ENCODE data around the gene SHROOM2.

Gene SHROOM2

GRCh38 chrX:9899640-9900111, 113.4 kb downstream of the SHROOM2 start:
- no peak overlapping the region for H3K4me3 ChIP-seq (ENCODE audit: low read length)
- no peaks in the 10 kb centered on the region for H3K27me3 ChIP-seq (ENCODE audit: control insufficient read depth, insufficient read depth, low read length)
- H3K9ac ChIP-seq (ENCODE audit: low read length) = no peak overlapping the region
- no peaks in the 10 kb centered on the region for H3K36me3 ChIP-seq (ENCODE audit: control insufficient read depth, insufficient read depth, low read length)
- H3K9me3 ChIP-seq (ENCODE audit: control insufficient read depth, low read length) = no peaks in the 10 kb centered on the region
- H3K4me1 ChIP-seq (ENCODE audit: control insufficient read depth, insufficient read depth, low read length) = no peaks in the 10 kb centered on the region

DNA sequence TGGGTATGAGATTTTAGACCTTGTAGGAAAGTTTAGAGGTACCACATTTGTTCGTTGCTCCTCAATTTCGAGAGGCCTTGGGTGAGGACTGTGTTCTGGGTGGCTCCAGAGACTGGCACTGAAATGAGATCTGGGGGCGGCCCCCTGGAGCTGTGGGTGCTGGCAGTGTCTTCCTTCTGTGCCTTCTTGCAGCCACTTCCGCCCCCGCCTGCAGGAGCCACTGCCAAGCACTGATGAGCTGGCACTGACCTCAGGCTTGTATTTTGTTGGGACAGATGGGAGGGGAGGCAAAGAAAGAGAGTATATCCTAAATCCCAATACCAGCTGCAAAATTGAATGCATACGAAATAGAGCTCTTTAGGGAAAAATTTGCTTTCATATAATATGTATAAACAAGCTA, 116.4 kb downstream of the SHROOM2 start:
- H3K4me1 ChIP-seq (ENCODE audit: control insufficient read depth, insufficient read depth, low read length) = no peaks in the 10 kb centered on the region
- H3K9ac ChIP-seq (ENCODE audit: low read length) = no peak overlapping the region
- H3K27me3 ChIP-seq (ENCODE audit: control insufficient read depth, insufficient read depth, low read length) = no peaks in the 10 kb centered on the region
- no peaks in the 10 kb centered on the region for H3K9me3 ChIP-seq (ENCODE audit: control insufficient read depth, low read length)
- no peaks in the 10 kb centered on the region for H3K36me3 ChIP-seq (ENCODE audit: control insufficient read depth, insufficient read depth, low read length)
- H3K4me3 ChIP-seq (ENCODE audit: low read length) = no peak overlapping the region

GRCh38 chrX:9903146-9903545, 116.9 kb downstream of the SHROOM2 start:
- Histone ChIP-seq H3K9ac (ENCODE audit: low read length) (no peak overlapping the region), H3K4me3 (ENCODE audit: low read length) (no peak overlapping the region), H3K27me3 (ENCODE audit: control insufficient read depth, insufficient read depth, low read length) (no peaks in the 10 kb centered on the region), H3K4me1 (ENCODE audit: control insufficient read depth, insufficient read depth, low read length) (no peaks in the 10 kb centered on the region), H3K36me3 (ENCODE audit: control insufficient read depth, insufficient read depth, low read length) (no peaks in the 10 kb centered on the region), H3K9me3 (ENCODE audit: control insufficient read depth, low read length) (no peaks in the 10 kb centered on the region)

GRCh38 chrX:9905288-9905687, 119.1 kb downstream of the SHROOM2 start:
- no peak overlapping the region for H3K4me3 ChIP-seq (ENCODE audit: low read length)
- H3K4me1 ChIP-seq (ENCODE audit: control insufficient read depth, insufficient read depth, low read length) = no peaks in the 10 kb centered on the region
- H3K9ac ChIP-seq (ENCODE audit: low read length) = no peak overlapping the region

DNA sequence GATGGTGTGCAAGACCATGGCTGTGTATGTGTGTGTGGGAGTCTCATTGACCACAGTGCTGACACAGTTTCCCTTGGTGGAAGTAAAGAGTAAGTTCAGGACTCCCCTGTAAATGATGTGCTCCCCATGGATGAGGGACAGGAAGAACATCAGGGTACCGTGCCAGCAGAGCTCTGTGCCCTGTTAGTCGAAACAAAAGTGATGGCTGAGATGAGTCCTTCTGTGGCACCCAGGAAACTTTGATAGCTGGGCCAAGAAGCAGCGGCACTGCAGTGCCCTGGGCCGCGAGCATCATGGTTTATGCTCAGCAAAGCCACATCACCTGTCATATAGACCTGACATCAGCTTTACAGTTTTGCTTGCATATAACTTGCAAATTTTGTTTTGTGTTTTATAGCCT, 119.5 kb downstream of the SHROOM2 start:
- H3K27me3 ChIP-seq (ENCODE audit: control insufficient read depth, insufficient read depth, low read length) = no peaks in the 10 kb centered on the region
- H3K4me1 ChIP-seq (ENCODE audit: control insufficient read depth, insufficient read depth, low read length) = no peaks in the 10 kb centered on the region
- no peak overlapping the region for H3K9ac ChIP-seq (ENCODE audit: low read length)
- no peaks in the 10 kb centered on the region for H3K9me3 ChIP-seq (ENCODE audit: control insufficient read depth, low read length)
- no peaks in the 10 kb centered on the region for H3K36me3 ChIP-seq (ENCODE audit: control insufficient read depth, insufficient read depth, low read length)
- no peak overlapping the region for H3K4me3 ChIP-seq (ENCODE audit: low read length)

More at GRCh38 chrX:9905288-9905687, 119.1 kb downstream of the SHROOM2 start:
- H3K36me3 ChIP-seq (ENCODE audit: control insufficient read depth, insufficient read depth, low read length) = no peaks in the 10 kb centered on the region
- no peaks in the 10 kb centered on the region for H3K27me3 ChIP-seq (ENCODE audit: control insufficient read depth, insufficient read depth, low read length)
- no peaks in the 10 kb centered on the region for H3K9me3 ChIP-seq (ENCODE audit: control insufficient read depth, low read length)

DNA sequence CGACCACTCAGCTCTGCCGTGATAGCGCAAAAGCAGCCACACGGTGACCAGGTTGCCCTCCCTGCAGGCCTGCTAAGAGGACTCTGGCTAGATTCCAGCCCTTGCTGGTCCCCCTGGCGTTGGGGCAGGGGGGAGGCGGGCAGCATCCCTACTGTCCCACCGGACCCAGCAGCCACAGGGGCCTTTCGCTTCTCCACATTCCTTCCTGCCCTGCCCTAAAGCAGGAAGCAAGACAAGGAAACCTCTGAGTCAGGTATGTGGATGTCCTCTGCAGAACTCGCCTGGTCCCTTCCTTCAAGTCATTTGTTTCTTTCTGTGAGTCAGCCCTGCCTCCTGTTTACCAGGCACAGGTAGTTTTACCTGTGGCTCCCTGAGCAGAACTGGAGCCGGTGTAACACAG, 120.7 kb downstream of the SHROOM2 start:
- H3K36me3 ChIP-seq (ENCODE audit: control insufficient read depth, insufficient read depth, low read length) = no peaks in the 10 kb centered on the region
- no peak overlapping the region for H3K4me3 ChIP-seq (ENCODE audit: low read length)
- H3K9me3 ChIP-seq (ENCODE audit: control insufficient read depth, low read length) = no peaks in the 10 kb centered on the region
- H3K9ac ChIP-seq (ENCODE audit: low read length) = no peak overlapping the region
- H3K4me1 ChIP-seq (ENCODE audit: control insufficient read depth, insufficient read depth, low read length) = no peaks in the 10 kb centered on the region
- H3K27me3 ChIP-seq (ENCODE audit: control insufficient read depth, insufficient read depth, low read length) = no peaks in the 10 kb centered on the region

GRCh38 chrX:9907645-9908387, 121.6 kb downstream of the SHROOM2 start:
- no peaks in the 10 kb centered on the region for H3K36me3 ChIP-seq (ENCODE audit: control insufficient read depth, insufficient read depth, low read length)
- H3K4me1 ChIP-seq (ENCODE audit: control insufficient read depth, insufficient read depth, low read length) = no peaks in the 10 kb centered on the region
- H3K9me3 ChIP-seq (ENCODE audit: control insufficient read depth, low read length) = no peaks in the 10 kb centered on the region
- no peak overlapping the region for H3K4me3 ChIP-seq (ENCODE audit: low read length)
- no peaks in the 10 kb centered on the region for H3K27me3 ChIP-seq (ENCODE audit: control insufficient read depth, insufficient read depth, low read length)
- no peak overlapping the region for H3K9ac ChIP-seq (ENCODE audit: low read length)

DNA sequence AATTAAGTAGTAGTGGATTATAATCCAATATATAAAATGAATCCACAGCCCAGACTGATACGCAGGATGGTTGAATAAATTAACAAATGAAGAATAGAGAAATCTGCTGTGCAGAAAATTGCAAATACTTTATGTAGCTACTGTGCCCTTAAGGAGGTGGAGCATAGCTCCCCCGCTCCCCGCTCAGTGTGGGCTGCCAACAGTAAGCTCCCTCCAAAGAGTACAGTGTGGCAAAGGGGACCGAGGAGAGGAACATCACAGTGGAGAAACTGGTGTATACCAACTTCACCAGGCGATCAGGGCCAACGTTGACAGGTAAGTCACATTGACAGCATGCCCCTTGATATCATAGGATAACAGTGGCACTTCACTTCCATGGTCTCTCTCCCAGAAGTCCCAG, 123.0 kb downstream of the SHROOM2 start:
- H3K27me3 ChIP-seq (ENCODE audit: control insufficient read depth, insufficient read depth, low read length) = no peaks in the 10 kb centered on the region
- H3K4me3 ChIP-seq (ENCODE audit: low read length) = no peak overlapping the region
- no peak overlapping the region for H3K9ac ChIP-seq (ENCODE audit: low read length)
- H3K9me3 ChIP-seq (ENCODE audit: control insufficient read depth, low read length) = no peaks in the 10 kb centered on the region
- H3K4me1 ChIP-seq (ENCODE audit: control insufficient read depth, insufficient read depth, low read length) = no peaks in the 10 kb centered on the region
- no peaks in the 10 kb centered on the region for H3K36me3 ChIP-seq (ENCODE audit: control insufficient read depth, insufficient read depth, low read length)

GRCh38 chrX:9911487-9911886, 125.3 kb downstream of the SHROOM2 start:
- H3K4me3 ChIP-seq (ENCODE audit: low read length) = no peak overlapping the region
- no peak overlapping the region for H3K9ac ChIP-seq (ENCODE audit: low read length)
- no peaks in the 10 kb centered on the region for H3K4me1 ChIP-seq (ENCODE audit: control insufficient read depth, insufficient read depth, low read length)

GRCh38 chrX:9912351-9913145, 126.3 kb downstream of the SHROOM2 start:
- H3K4me3 ChIP-seq (ENCODE audit: low read length) = no peak overlapping the region
- H3K36me3 ChIP-seq (ENCODE audit: control insufficient read depth, insufficient read depth, low read length) = no peaks in the 10 kb centered on the region
- H3K27me3 ChIP-seq (ENCODE audit: control insufficient read depth, insufficient read depth, low read length) = no peaks in the 10 kb centered on the region
- no peaks in the 10 kb centered on the region for H3K4me1 ChIP-seq (ENCODE audit: control insufficient read depth, insufficient read depth, low read length)
- H3K9me3 ChIP-seq (ENCODE audit: control insufficient read depth, low read length) = no peaks in the 10 kb centered on the region
- H3K9ac ChIP-seq (ENCODE audit: low read length) = no peak overlapping the region

More at GRCh38 chrX:9911487-9911886, 125.3 kb downstream of the SHROOM2 start:
- Histone ChIP-seq H3K36me3 (ENCODE audit: control insufficient read depth, insufficient read depth, low read length) (no peaks in the 10 kb centered on the region), H3K27me3 (ENCODE audit: control insufficient read depth, insufficient read depth, low read length) (no peaks in the 10 kb centered on the region), H3K9me3 (ENCODE audit: control insufficient read depth, low read length) (no peaks in the 10 kb centered on the region)

GRCh38 chrX:9913146-9913433, 126.9 kb downstream of the SHROOM2 start:
- H3K4me3 ChIP-seq (ENCODE audit: low read length) = no peak overlapping the region
- no peaks in the 10 kb centered on the region for H3K36me3 ChIP-seq (ENCODE audit: control insufficient read depth, insufficient read depth, low read length)
- no peak overlapping the region for H3K9ac ChIP-seq (ENCODE audit: low read length)
- H3K4me1 ChIP-seq (ENCODE audit: control insufficient read depth, insufficient read depth, low read length) = no peaks in the 10 kb centered on the region
- H3K27me3 ChIP-seq (ENCODE audit: control insufficient read depth, insufficient read depth, low read length) = no peaks in the 10 kb centered on the region
- H3K9me3 ChIP-seq (ENCODE audit: control insufficient read depth, low read length) = no peaks in the 10 kb centered on the region

- H3K36me3 ChIP-seq (ENCODE audit: control insufficient read depth, insufficient read depth, low read length) = no peaks in the 10 kb centered on the region
- no peak overlapping the region for H3K4me3 ChIP-seq (ENCODE audit: low read length)
- H3K4me1 ChIP-seq (ENCODE audit: control insufficient read depth, insufficient read depth, low read length) = no peaks in the 10 kb centered on the region
- no peak overlapping the region for H3K9ac ChIP-seq (ENCODE audit: low read length)
- no peaks in the 10 kb centered on the region for H3K27me3 ChIP-seq (ENCODE audit: control insufficient read depth, insufficient read depth, low read length)
- no peaks in the 10 kb centered on the region for H3K9me3 ChIP-seq (ENCODE audit: control insufficient read depth, low read length)
Observed at GRCh38 chrX:9917861-9918260, 131.6 kb downstream of the SHROOM2 start.

Measured in mucosa of stomach (tissue), 1 donor.